DND-41 (cell line): ENCODE results near the gene SHOC2.

Experiments used
- ATAC-seq: fragments of 200-7000 bp; cut with Tn5 transposase; 3 replicates; pipeline ENCODE4 v1.9.1; 2021; ENCODE audit warnings: low read depth; ENCODE audit not compliant: insufficient read depth
- DNase-seq: peaks from one replicate; pipeline ENCODE4 v3.0.0-alpha.2; 2020
- H2AFZ ChIP-seq: 2 replicates; pipeline ENCODE4 v1.6.0; 2012; ENCODE audit warnings: low read depth, low read length
- H3K27ac ChIP-seq: 2 replicates; pipeline ENCODE4 v1.5.1; 2012; ENCODE audit warnings: low read length, inconsistent platforms
- H3K27me3 ChIP-seq: fragments of 200-600 bp; sonication (generic); 2 replicates; pipeline ENCODE4 v1.6.0; 2012; ENCODE audit warnings: low read length, mild to moderate bottlenecking, inconsistent platforms; ENCODE audit not compliant: insufficient read depth, poor library complexity
- H3K36me3 ChIP-seq: 2 replicates; pipeline ENCODE4 v1.5.1; 2012; ENCODE audit warnings: low read length, inconsistent platforms; ENCODE audit not compliant: insufficient read depth
- H3K4me1 ChIP-seq: 2 replicates; pipeline ENCODE4 v1.5.1; 2012; ENCODE audit warnings: mild to moderate bottlenecking, low read length; ENCODE audit not compliant: insufficient read depth
- H3K4me2 ChIP-seq: 2 replicates; pipeline ENCODE4 v1.6.0; 2012; ENCODE audit warnings: mild to moderate bottlenecking, moderate library complexity, low read length, inconsistent platforms; ENCODE audit not compliant: insufficient read depth
- H3K4me3 ChIP-seq, 2 experiments: fragments of 200-600 bp in 1 of 2; shearing (Covaris generic) in 1 of 2; 2 replicates each; pipeline ENCODE4 v1.5.1; 2012 to 2016; ENCODE audit warnings: inconsistent platforms in 2 of 2, low read length in 2 of 2, mild to moderate bottlenecking in 2 of 2, low read depth in 1 of 2, moderate library complexity in 1 of 2
- H3K79me2 ChIP-seq: 2 replicates; pipeline ENCODE4 v1.6.0; 2012; ENCODE audit warnings: low read length, inconsistent platforms; ENCODE audit not compliant: insufficient read depth
- H3K9ac ChIP-seq: 2 replicates; pipeline ENCODE4 v1.6.0; 2012; ENCODE audit warnings: low read depth, mild to moderate bottlenecking, inconsistent platforms, low read length, moderate library complexity
- H3K9me3 ChIP-seq: 2 replicates; pipeline ENCODE4 v1.5.1; 2012; ENCODE audit warnings: low read length, moderate library complexity, mild to moderate bottlenecking, inconsistent platforms; ENCODE audit not compliant: insufficient read depth, severe bottlenecking
- H4K20me1 ChIP-seq: 2 replicates; pipeline ENCODE4 v1.6.0; 2012; ENCODE audit warnings: low read length; ENCODE audit not compliant: insufficient read depth
- EZH2 ChIP-seq: IDR thresholded peaks from 3 replicates; pipeline ENCODE4 v1.6.1; 2012; ENCODE audit warnings: borderline replicate concordance, low read depth, mild to moderate bottlenecking, moderate library complexity, low read length, inconsistent platforms; ENCODE audit not compliant: severe bottlenecking
- TF ChIP-seq, protein P1 (sequence below): IDR thresholded peaks from 2 replicates; pipeline ENCODE4 v1.5.1; 2012; ENCODE audit warnings: borderline replicate concordance, low read length, moderate library complexity, mild to moderate bottlenecking; ENCODE audit not compliant: poor library complexity, severe bottlenecking; ENCODE audit errors: extremely low read depth

The SHOC2 gene

DNA sequence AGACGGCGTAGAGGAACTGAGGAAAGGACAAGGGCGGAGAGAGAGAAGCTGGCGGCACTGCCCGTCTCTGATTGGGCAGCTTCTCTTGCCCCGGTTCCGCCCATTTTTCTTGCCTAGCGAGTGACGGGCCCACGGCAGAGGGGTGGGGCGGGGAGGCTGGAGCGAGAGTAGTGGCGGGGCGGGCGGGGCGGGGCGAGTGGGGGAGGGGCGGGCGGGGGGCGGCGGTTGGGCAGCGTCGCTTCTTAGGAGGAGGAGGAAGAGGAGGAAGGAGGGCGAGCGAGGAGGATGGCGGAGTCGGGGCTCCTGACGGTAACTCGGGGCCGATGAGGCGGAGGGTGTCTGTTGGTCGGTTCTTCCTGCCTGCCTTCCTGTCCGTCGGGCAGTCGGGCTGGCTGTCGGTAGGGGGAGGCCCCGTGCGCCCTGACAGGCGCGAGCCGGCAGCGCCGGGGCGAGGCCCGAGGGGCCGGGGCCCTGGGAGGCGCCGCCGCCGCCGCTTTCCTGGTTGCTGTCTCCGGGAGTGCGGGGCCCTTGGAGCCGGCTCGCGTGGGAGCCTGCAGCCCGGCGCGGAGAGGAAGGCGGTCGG is at the start of gene SHOC2:
TSS of gene SHOC2 (plus strand) at position 256 of the 583 bp plus-strand sequence. CDS start 44,755 bp downstream, outside the sequence.
- peak; percentile 99 for DNase-seq
- peak; percentile 20 for ATAC-seq

DNA sequence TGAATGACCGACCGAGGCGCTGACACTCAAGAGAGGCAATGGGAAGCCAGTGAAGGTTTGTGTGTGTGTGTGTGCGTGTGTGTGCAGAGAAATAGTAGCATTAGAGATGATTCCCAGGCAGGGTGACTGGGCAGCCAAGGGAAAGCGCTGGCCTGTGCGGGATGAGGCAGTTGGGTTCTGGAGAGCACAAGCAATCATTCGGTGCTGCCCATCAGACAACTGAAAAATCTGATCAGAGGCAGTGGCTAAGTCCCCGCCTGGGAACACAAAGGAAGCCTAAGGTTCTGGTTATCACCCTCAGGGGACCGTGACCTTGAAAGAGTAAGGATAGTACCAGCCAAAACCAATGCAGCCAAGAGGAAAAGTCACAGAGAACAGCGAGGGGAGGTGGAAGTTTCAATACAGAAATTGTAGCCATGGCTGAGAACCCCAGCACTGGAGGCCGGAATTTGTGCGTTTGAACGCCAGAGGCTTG is 48.5 kb upstream of the SHOC2 start:
- Histone ChIP-seq H3K27ac (peak overlapping the region; percentile 99), H3K4me3 (peak overlapping the region; percentile 79 to 81; a peak in 3 of 4 replicates), H3K4me2 (peak overlapping the region; percentile 88), H3K79me2 (peaks cover 30% of the 10 kb centered on the region), H4K20me1 (no peaks in the 10 kb centered on the region), H3K36me3 (peaks cover 1% of the 10 kb centered on the region; the same call in 1 of the 2 replicates), H3K9me3 (no peaks in the 10 kb centered on the region), H3K4me1 (peaks cover 33% of the 10 kb centered on the region), H2AFZ (peak overlapping the region; percentile 97), H3K27me3 (no peaks in the 10 kb centered on the region), H3K9ac (peak overlapping the region; percentile 86)
- no peak for TF ChIP-seq EZH2
- TF ChIP-seq, protein P1, sequence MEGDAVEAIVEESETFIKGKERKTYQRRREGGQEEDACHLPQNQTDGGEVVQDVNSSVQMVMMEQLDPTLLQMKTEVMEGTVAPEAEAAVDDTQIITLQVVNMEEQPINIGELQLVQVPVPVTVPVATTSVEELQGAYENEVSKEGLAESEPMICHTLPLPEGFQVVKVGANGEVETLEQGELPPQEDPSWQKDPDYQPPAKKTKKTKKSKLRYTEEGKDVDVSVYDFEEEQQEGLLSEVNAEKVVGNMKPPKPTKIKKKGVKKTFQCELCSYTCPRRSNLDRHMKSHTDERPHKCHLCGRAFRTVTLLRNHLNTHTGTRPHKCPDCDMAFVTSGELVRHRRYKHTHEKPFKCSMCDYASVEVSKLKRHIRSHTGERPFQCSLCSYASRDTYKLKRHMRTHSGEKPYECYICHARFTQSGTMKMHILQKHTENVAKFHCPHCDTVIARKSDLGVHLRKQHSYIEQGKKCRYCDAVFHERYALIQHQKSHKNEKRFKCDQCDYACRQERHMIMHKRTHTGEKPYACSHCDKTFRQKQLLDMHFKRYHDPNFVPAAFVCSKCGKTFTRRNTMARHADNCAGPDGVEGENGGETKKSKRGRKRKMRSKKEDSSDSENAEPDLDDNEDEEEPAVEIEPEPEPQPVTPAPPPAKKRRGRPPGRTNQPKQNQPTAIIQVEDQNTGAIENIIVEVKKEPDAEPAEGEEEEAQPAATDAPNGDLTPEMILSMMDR: no peak
- no peak for DNase-seq
- ATAC-seq: no peak

More for the DNA sequence above, at the start of gene SHOC2:
- Histone ChIP-seq H2AFZ (peak within 1 kb of the TSS; percentile 89), H3K27me3 (no peaks in the 10 kb centered on the region), H3K4me2 (peak within 1 kb of the TSS; percentile 81), H3K9me3 (no peaks in the 10 kb centered on the region), H3K79me2 (peaks cover 61% of the 10 kb centered on the region), H3K36me3 (no peaks in the 10 kb centered on the region), H3K4me1 (peaks cover 29% of the 10 kb centered on the region), H3K9ac (peak within 1 kb of the TSS; percentile 86), H3K4me3 (peak within 1 kb of the TSS; percentile 74 to 76), H4K20me1 (peaks cover 23% of the 10 kb centered on the region), H3K27ac (peak within 1 kb of the TSS; percentile 96)
- TF ChIP-seq, protein P1: peak; percentile 46
- no peak for TF ChIP-seq EZH2

DNA sequence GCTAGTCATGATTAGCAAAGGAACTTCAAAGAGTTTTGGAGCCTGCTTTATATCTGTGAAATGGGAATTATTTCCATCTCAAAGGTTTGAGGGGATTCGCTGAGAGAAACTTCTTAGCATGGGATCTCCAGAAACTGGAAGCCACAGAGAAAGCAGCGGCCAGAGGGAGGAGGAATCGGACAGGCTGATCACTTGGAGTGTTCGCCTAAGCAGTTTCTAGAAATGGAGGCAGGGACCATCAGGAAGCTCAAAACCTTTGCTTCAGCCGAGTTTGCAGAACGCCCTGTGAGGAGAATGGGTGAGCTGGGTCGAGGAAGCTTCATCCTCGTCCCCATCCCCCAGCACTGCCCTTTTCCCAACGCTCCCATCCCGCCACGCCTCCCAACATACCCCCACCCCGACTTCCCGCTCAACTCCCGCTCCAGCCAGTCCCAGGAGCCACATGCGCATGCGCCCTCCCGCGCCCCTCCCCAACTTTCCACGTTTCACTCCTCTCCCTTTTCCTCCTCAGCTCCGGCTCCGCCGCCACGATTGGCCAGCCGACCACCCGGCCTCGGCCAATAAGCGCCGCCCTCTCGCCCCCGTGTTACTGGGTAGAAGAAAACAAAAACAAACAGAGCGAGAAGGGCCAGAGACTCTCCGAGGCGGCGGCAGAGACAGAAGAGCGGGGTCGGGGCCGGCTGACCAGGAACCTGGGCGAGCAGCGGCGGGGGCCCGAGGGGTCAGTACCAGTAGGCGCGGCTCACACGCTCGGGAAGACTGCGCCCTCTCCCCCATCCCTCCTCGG is 47.9 kb upstream of the SHOC2 start, which contains the start of gene PDCD4:
TSS of gene PDCD4 (plus strand) at position 631 of the 787 bp plus-strand sequence. CDS start 4,100 bp downstream, outside the sequence.
- H3K4me2 ChIP-seq: peak within 1 kb of the TSS; percentile 88
- no peaks in the 10 kb centered on the region for H3K27me3 ChIP-seq
- no peak for TF ChIP-seq EZH2
- TF ChIP-seq, protein P1: no peak
- no peaks in the 10 kb centered on the region for H3K9me3 ChIP-seq
- H3K27ac ChIP-seq: peak within 1 kb of the TSS; percentile 99
- peaks cover 33% of the 10 kb centered on the region for H3K4me1 ChIP-seq
- H3K79me2 ChIP-seq: peaks cover 37% of the 10 kb centered on the region
- H4K20me1 ChIP-seq: no peaks in the 10 kb centered on the region
- peak within 1 kb of the TSS; percentile 86 for H3K9ac ChIP-seq
- peaks cover 4% of the 10 kb centered on the region; the same call in 1 of the 2 replicates for H3K36me3 ChIP-seq
- peak within 1 kb of the TSS; percentile 79 to 81 for H3K4me3 ChIP-seq
- H2AFZ ChIP-seq: peak within 1 kb of the TSS; percentile 97
- ATAC-seq: peak; percentile 80
- peak; percentile 98 for DNase-seq
